GM12878 (cell line): ENCODE results near the gene BDNF. TPM values are rescaled to one million over a fixed set of nuclear protein-coding genes. Genes with fewer than 3 reads are reported as not detected.

Experiments used
- ATAC-seq: fragments of 200-7000 bp; cut with Tn5 transposase; 3 replicates; pipeline ENCODE4 v1.9.1; 2020; ENCODE audit warnings: mild to moderate bottlenecking, moderate library complexity
- BruUV-seq: library from RNA; stranded (reverse); fragments of 400-500 nt; replicated peaks from 2 replicates; lab custom pipeline; 2021; lab: Mats Ljungman, UMichigan
- CTCF ChIA-PET: fragments of 300-600 bp; sonication (Branson Sonifier 250); formaldehyde crosslinking; extraction: SDS; loops from one replicate; lab custom pipeline; 2021; ENCODE audit warnings: inconsistent platforms; lab: Yijun Ruan, JAX
- POLR2A ChIA-PET: fragments of 350-600 bp; formaldehyde crosslinking; extraction: SDS; loops from one replicate; lab custom pipeline; 2021; ENCODE audit warnings: inconsistent platforms; lab: Charles Lee
- RAD21 ChIA-PET: fragments of 300-600 bp; sonication (Branson Sonifier 250); formaldehyde crosslinking; loops from one replicate; lab custom pipeline; 2023; ENCODE audit warnings: antibody characterized with exemption; ENCODE audit not compliant: unreplicated experiment; lab: Charles Lee
- SMC1A ChIA-PET: fragments of 300-600 bp; sonication (Branson Sonifier 250); formaldehyde crosslinking; loops from one replicate; lab custom pipeline; 2023; ENCODE audit not compliant: unreplicated experiment, uncharacterized antibody; lab: Charles Lee
- DNase-seq: peaks from one replicate; pipeline ENCODE4 v3.0.0-alpha.2; 2011; ENCODE audit warnings: low read depth, low spot score
- FAIRE-seq: peaks from 3 replicates; lab custom pipeline; 2011; peaks lifted over from hg19 to GRCh38; lab: Jason Lieb, UNC
- H2AFZ ChIP-seq: 2 replicates; pipeline ENCODE4 v1.6.0; 2011; ENCODE audit warnings: low read depth, low read length, control low read depth; ENCODE audit not compliant: control insufficient read depth
- H3K27ac ChIP-seq: 2 replicates; pipeline ENCODE4 v1.5.1; 2011; ENCODE audit warnings: control low read depth; ENCODE audit not compliant: control insufficient read depth, insufficient read depth
- H3K27me3 ChIP-seq, 2 experiments: replicated peaks in 1 of 2; 2 replicates each; pipeline versions ENCODE4 v1.6.0 to v1.6.1; 2011; ENCODE audit warnings: low read length in 1 of 2; ENCODE audit not compliant: control insufficient read depth in 2 of 2, insufficient read depth in 2 of 2
- H3K36me3 ChIP-seq, 2 experiments: 2 replicates each; pipeline ENCODE4 v1.5.1; 2011; ENCODE audit warnings: low read length in 1 of 2; ENCODE audit not compliant: control insufficient read depth in 2 of 2, insufficient read depth in 2 of 2
- H3K4me1 ChIP-seq: 2 replicates; pipeline ENCODE4 v1.6.1; 2011; ENCODE audit warnings: mild to moderate bottlenecking, low read length, moderate library complexity, mixed read lengths; ENCODE audit not compliant: control insufficient read depth, insufficient read depth
- H3K4me2 ChIP-seq: 2 replicates; pipeline ENCODE4 v1.6.0; 2011; ENCODE audit warnings: control low read depth; ENCODE audit not compliant: control insufficient read depth, insufficient read depth
- H3K4me3 ChIP-seq: fragments of 200-600 bp; sonication (generic); 2 replicates; pipeline ENCODE4 v1.5.1; 2016
- H3K79me2 ChIP-seq: 2 replicates; pipeline ENCODE4 v1.6.0; 2011; ENCODE audit warnings: low read length; ENCODE audit not compliant: control insufficient read depth, insufficient read depth
- H3K9ac ChIP-seq: 2 replicates; pipeline ENCODE4 v1.8.0; 2011; ENCODE audit warnings: low read length, control low read depth, mixed read lengths; ENCODE audit not compliant: control insufficient read depth, insufficient read depth
- H3K9me3 ChIP-seq: replicated peaks from 3 replicates; pipeline ENCODE4 v1.5.1; 2011; ENCODE audit warnings: mild to moderate bottlenecking, low read length; ENCODE audit not compliant: control insufficient read depth, insufficient read depth
- H4K20me1 ChIP-seq: 2 replicates; pipeline ENCODE4 v1.6.0; 2011; ENCODE audit not compliant: control insufficient read depth, insufficient read depth
- CBX3 ChIP-seq: fragments of 200-600 bp; sonication (generic); IDR thresholded peaks from 2 replicates; pipeline ENCODE4 v1.6.1; 2016; ENCODE audit warnings: low read depth, borderline replicate concordance
- CEBPB ChIP-seq, 2 experiments: fragments of 150-350 bp in 1 of 2; IDR thresholded peaks; 2 replicates each; pipeline ENCODE4 v1.6.1; 2012 to 2014; ENCODE audit warnings: low read depth in 2 of 2, low read length in 2 of 2, borderline replicate concordance in 1 of 2, inconsistent platforms in 1 of 2
- FOXM1 ChIP-seq: IDR thresholded peaks from 2 replicates; pipeline ENCODE4 v1.6.1; 2012; ENCODE audit warnings: low read depth, mild to moderate bottlenecking, inconsistent platforms, low read length, moderate library complexity
- HSF1 ChIP-seq: fragments of 150-350 bp; IDR thresholded peaks from 2 replicates; pipeline ENCODE4 v1.6.1; 2014; ENCODE audit warnings: mild to moderate bottlenecking, low read depth, low read length
- LARP7 ChIP-seq: fragments of 450-650 bp; IDR thresholded peaks from 2 replicates; pipeline ENCODE4 v1.6.1; 2017; ENCODE audit warnings: mild to moderate bottlenecking
- NR2F1 ChIP-seq: fragments of 450-650 bp; conservative IDR thresholded peaks from 2 replicates; pipeline ENCODE4 v1.6.1; 2017; ENCODE audit warnings: mild to moderate bottlenecking
- RBBP5 ChIP-seq: fragments of 200-600 bp; sonication (generic); conservative IDR thresholded peaks from 2 replicates; pipeline ENCODE4 v1.6.1; 2016
- RCOR1 ChIP-seq: conservative IDR thresholded peaks from 2 replicates; pipeline ENCODE4 v1.6.1; 2012; ENCODE audit warnings: low read depth, low read length, improper control_type of control experiment
- SREBF2 ChIP-seq: IDR thresholded peaks from 2 replicates; pipeline ENCODE4 v1.6.1; 2012; ENCODE audit warnings: mild to moderate bottlenecking, low read length
- TAF1 ChIP-seq: IDR thresholded peaks from 2 replicates; pipeline ENCODE4 v1.6.1; 2011; ENCODE audit warnings: mild to moderate bottlenecking, low read depth, low read length, borderline replicate concordance
- TARDBP ChIP-seq: IDR thresholded peaks from 2 replicates; pipeline ENCODE4 v1.6.1; 2016; ENCODE audit warnings: borderline replicate concordance
- TCF3 ChIP-seq: IDR thresholded peaks from 2 replicates; pipeline ENCODE4 v1.6.1; 2012; ENCODE audit warnings: low read depth, mild to moderate bottlenecking, low read length, borderline replicate concordance; ENCODE audit not compliant: insufficient read depth
- ZZZ3 ChIP-seq: IDR thresholded peaks from 2 replicates; pipeline ENCODE4 v1.6.1; 2011; ENCODE audit warnings: low read depth; ENCODE audit not compliant: control insufficient read depth, insufficient read length
- WGBS: methylation state at CpG from one replicate; pipeline ENCODE4 v1.1.6; 2016; ENCODE audit warnings: low lambda C conversion rate; ENCODE audit not compliant: insufficient replicate concordance, insufficient coverage; ENCODE audit errors: missing lambda C conversion rate; 5-methylcytosine and 5-hydroxymethylcytosine counted together
- in situ Hi-C: fragments of 300-500 bp; cut with MboI; formaldehyde crosslinking; loops from 9 replicates; pipeline ENCODE4 v1.14.3; 2018; ENCODE audit warnings: mixed read lengths
- intact Hi-C: fragments of 100-400 bp; cut with micrococcal nuclease; formaldehyde crosslinking; loops from one replicate; pipeline ENCODE4 v1.14.2; 2022; ENCODE audit not compliant: unreplicated experiment
- polyA plus RNA-seq, 11 experiments: library from polyadenylated mRNA; depleted of rRNA in 4 of 11; unstranded in 6 of 11; stranded (reverse) in 5 of 11; fragments of >200 nt; fragmentation: Nextera tagmentation in 4 of 11; fragmentation: Illumina TruSeq in 1 of 11; extraction: Ambion mirVana in 4 of 11; extraction: Trizol in 1 of 11; gene quantifications; 1 replicate in 1 of 11; 2 replicates in 10 of 11; pipeline versions ENCODE4 v1.2.1 to v1.2.3, GENCODE V29; 2011 to 2016; ENCODE audit warnings: inconsistent platforms in 2 of 11, missing spikeins in 2 of 11, low read depth in 1 of 11
- total RNA-seq, 4 experiments: library from RNA; depleted of rRNA in 3 of 4; stranded (reverse); fragments of >200 nt in 3 of 4; fragmentation: Illumina TruSeq in 1 of 4; extraction: Trizol in 1 of 4; gene quantifications; 2 replicates each; pipeline versions ENCODE4 v1.2.1 to v1.2.3, GENCODE V29; 2013 to 2021

Gene BDNF
- total and polyA plus RNA-seq, 10 of the 15 experiments (the other 5 are each of a cell fraction or from before 2014, with no cell fraction given), result 0.02 to 0.24 (median 0.06) TPM; not detected in 2

GRCh38 chr11:27616711-27617110 lies 83.5 kb downstream of the BDNF start:
- Histone ChIP-seq H3K9me3 (no peaks in the 10 kb centered on the region), H4K20me1 (no peaks in the 10 kb centered on the region), H3K36me3 (no peaks in the 10 kb centered on the region), H3K27ac (no peak overlapping the region), H3K27me3 (no peaks in the 10 kb centered on the region), H3K9ac (no peak overlapping the region), H3K4me3 (no peak overlapping the region), H2AFZ (no peak overlapping the region), H3K4me1 (no peaks in the 10 kb centered on the region), H3K79me2 (no peaks in the 10 kb centered on the region), H3K4me2 (no peak overlapping the region)
- WGBS, result 22% methylated on average over 2 of the region's 2 CpGs
- ATAC-seq, result no peak
- RAD21 ChIA-PET, result no interaction called here
- no TSS peak for BruUV-seq
- TF ChIP-seq RBBP5, result no peak
- no peak for TF ChIP-seq RCOR1
- no peak for TF ChIP-seq TCF3
- TF ChIP-seq NR2F1, result no peak
- TF ChIP-seq TARDBP, result no peak
- TF ChIP-seq TAF1, result no peak
- TF ChIP-seq SREBF2, result no peak
- no peak for TF ChIP-seq CBX3
- TF ChIP-seq CEBPB (IDR thresholded peaks at IDR 0.05; ENCODE audit: borderline replicate concordance in 1 of 2, low read depth in 2 of 2, low read length in 2 of 2), result no peak
- no peak for TF ChIP-seq ZZZ3
- no peak for TF ChIP-seq FOXM1
- no peak for TF ChIP-seq LARP7
- TF ChIP-seq HSF1, result no peak
- SMC1A ChIA-PET, result no interaction called here
- intact Hi-C loops (no loop called here), in situ Hi-C loops (no loop called here)
- POLR2A ChIA-PET, result no interaction called here
- no peak for FAIRE-seq
- DNase-seq, result no peak
- CTCF ChIA-PET, result no interaction called here
